ENCODE results near the gene CFB. TPM values are rescaled to one million over a fixed set of nuclear protein-coding genes. Genes with fewer than 3 reads are reported as not detected.
A peak's percentile ranks its signal among the peaks of the same experiment; 100 is the strongest.
"Not testable (repeated sequence)": the region's sequence is repeated elsewhere in the genome, so short reads cannot be mapped to it uniquely, and the experiment has no call there.

Gene CFB
- total and polyA plus RNA-seq, 3 experiments from 2014 or later = 0.31 to 0.83 (median 0.40) TPM

- POLR2A ChIA-PET = no interaction called here
Observed at GRCh38 chr6:31978831-31979230, 32.9 kb downstream of the CFB start.

GRCh38 chr6:31979238-31979898 lies 33.5 kb downstream of the CFB start:
- Histone ChIP-seq H3K4me1 (ENCODE audit: insufficient read depth, low read length) (peaks cover 19% of the 10 kb centered on the region), H3K36me3 (ENCODE audit: insufficient read depth, low read length) (no peaks in the 10 kb centered on the region), H3K27ac (ENCODE audit: low read depth, low read length) (peak overlapping the region; percentile 43), H3K9me3 (ENCODE audit: low read length) (no peaks in the 10 kb centered on the region), H3K4me3 (ENCODE audit: low read length) (no peak overlapping the region), H3K27me3 (ENCODE audit: insufficient read depth, low read length, poor library complexity, severe bottlenecking) (no peaks in the 10 kb centered on the region)
- ChIA-PET CTCF (no interaction called here), POLR2A (no interaction called here)
- Mint-ChIP-seq H3K4me1 (peaks cover 2 to 13% (median 7%) of the 10 kb centered on the region in 3 donors), H3K27ac (peak overlapping the region in 3 of 8 donors; percentile 54 to 68 (median 55)), H3K27me3 (no peaks in the 10 kb centered on the region), H3K36me3 (peaks cover 0 to 12% (median 6%) of the 10 kb centered on the region in 3 donors), H3K9me3 (no peaks in the 10 kb centered on the region), H3K4me3 (no peak overlapping the region)
- DNase-seq = no peak

More at GRCh38 chr6:31978831-31979230, 32.9 kb downstream of the CFB start:
- no peaks in the 10 kb centered on the region for H3K27me3 Mint-ChIP-seq
- no peak for DNase-seq
- H3K27ac Mint-ChIP-seq = peak overlapping the region in 3 of 8 donors; percentile 23 to 77 (median 54)
- H3K9me3 ChIP-seq (ENCODE audit: low read length) = no peaks in the 10 kb centered on the region
- H3K27me3 ChIP-seq (ENCODE audit: insufficient read depth, low read length, poor library complexity, severe bottlenecking) = no peaks in the 10 kb centered on the region
- H3K4me3 ChIP-seq (ENCODE audit: low read length) = no peak overlapping the region
- H3K4me1 ChIP-seq (ENCODE audit: insufficient read depth, low read length) = peaks cover 19% of the 10 kb centered on the region
- H3K4me1 Mint-ChIP-seq = peaks cover 5 to 15% (median 9%) of the 10 kb centered on the region in 3 donors
- no peak overlapping the region for H3K4me3 Mint-ChIP-seq
- H3K9me3 Mint-ChIP-seq = no peaks in the 10 kb centered on the region
- peaks cover 0 to 12% (median 6%) of the 10 kb centered on the region in 3 donors for H3K36me3 Mint-ChIP-seq
- CTCF ChIA-PET = no interaction called here
- H3K27ac ChIP-seq (ENCODE audit: low read depth, low read length) = no peak overlapping the region
- H3K36me3 ChIP-seq (ENCODE audit: insufficient read depth, low read length) = no peaks in the 10 kb centered on the region

GRCh38 chr6:31980195-31980876 lies 34.4 kb downstream of the CFB start:
- H3K27me3 Mint-ChIP-seq; H3K9me3 Mint-ChIP-seq; H3K27ac ChIP-seq (ENCODE audit: low read depth, low read length); H3K36me3 ChIP-seq (ENCODE audit: insufficient read depth, low read length); H3K4me3 ChIP-seq (ENCODE audit: low read length); H3K4me3 Mint-ChIP-seq; CTCF ChIA-PET; POLR2A ChIA-PET; DNase-seq; H3K9me3 ChIP-seq (ENCODE audit: low read length); H3K27me3 ChIP-seq (ENCODE audit: insufficient read depth, low read length, poor library complexity, severe bottlenecking): not testable (repeated sequence)
- peaks cover 0 to 12% (median 6%) of the 10 kb centered on the region in 3 donors for H3K36me3 Mint-ChIP-seq
- peak overlapping the region in 2 of 8 donors; percentile 36 to 68 for H3K27ac Mint-ChIP-seq
- H3K4me1 Mint-ChIP-seq = peaks cover 2 to 13% (median 4%) of the 10 kb centered on the region in 3 donors
- peaks cover 19% of the 10 kb centered on the region for H3K4me1 ChIP-seq (ENCODE audit: insufficient read depth, low read length)

GRCh38 chr6:31980998-31981397 lies 35.1 kb downstream of the CFB start:
- H3K27ac Mint-ChIP-seq; H3K27me3 Mint-ChIP-seq; H3K4me3 Mint-ChIP-seq; DNase-seq; H3K27ac ChIP-seq (ENCODE audit: low read depth, low read length); CTCF ChIA-PET; H3K9me3 Mint-ChIP-seq; H3K27me3 ChIP-seq (ENCODE audit: insufficient read depth, low read length, poor library complexity, severe bottlenecking); POLR2A ChIA-PET; H3K4me3 ChIP-seq (ENCODE audit: low read length); H3K36me3 ChIP-seq (ENCODE audit: insufficient read depth, low read length); H3K9me3 ChIP-seq (ENCODE audit: low read length): not testable (repeated sequence)
- H3K4me1 ChIP-seq (ENCODE audit: insufficient read depth, low read length) = peaks cover 19% of the 10 kb centered on the region
- Mint-ChIP-seq H3K36me3 (peaks cover 0 to 11% (median 6%) of the 10 kb centered on the region in 3 donors), H3K4me1 (peaks cover 2 to 13% (median 4%) of the 10 kb centered on the region in 3 donors)

GRCh38 chr6:31981744-31982143 lies 35.8 kb downstream of the CFB start, which contains the start of gene C4A:
C4A (plus strand) TSS chr6:31982057; CDS start chr6:31982108, 51 bp downstream.
- peaks cover 0 to 10% (median 4%) of the 10 kb centered on the region in 3 donors for H3K36me3 Mint-ChIP-seq
- H3K9me3 ChIP-seq (ENCODE audit: low read length); H3K36me3 ChIP-seq (ENCODE audit: insufficient read depth, low read length); H3K4me3 ChIP-seq (ENCODE audit: low read length); H3K27me3 ChIP-seq (ENCODE audit: insufficient read depth, low read length, poor library complexity, severe bottlenecking); H3K4me3 Mint-ChIP-seq; H3K27ac Mint-ChIP-seq; H3K27ac ChIP-seq (ENCODE audit: low read depth, low read length); POLR2A ChIA-PET; H3K9me3 Mint-ChIP-seq; DNase-seq; H3K27me3 Mint-ChIP-seq; CTCF ChIA-PET: not testable (repeated sequence)
- H3K4me1 ChIP-seq (ENCODE audit: insufficient read depth, low read length) = peaks cover 19% of the 10 kb centered on the region
- H3K4me1 Mint-ChIP-seq = peaks cover 2 to 13% (median 4%) of the 10 kb centered on the region in 3 donors

GRCh38 chr6:31989363-31989762 lies 43.5 kb downstream of the CFB start:
- H3K36me3 Mint-ChIP-seq, H3K27me3 Mint-ChIP-seq: not testable (repeated sequence)

GRCh38 chr6:31994421-31994820 lies 48.5 kb downstream of the CFB start:
- H3K4me1 ChIP-seq (ENCODE audit: insufficient read depth, low read length); POLR2A ChIA-PET; H3K4me3 ChIP-seq (ENCODE audit: low read length): not testable (repeated sequence)

More at GRCh38 chr6:31989363-31989762, 43.5 kb downstream of the CFB start:
- H3K36me3 ChIP-seq (ENCODE audit: insufficient read depth, low read length); H3K4me1 Mint-ChIP-seq; H3K4me3 Mint-ChIP-seq; H3K27ac ChIP-seq (ENCODE audit: low read depth, low read length); H3K27me3 ChIP-seq (ENCODE audit: insufficient read depth, low read length, poor library complexity, severe bottlenecking); H3K9me3 Mint-ChIP-seq; DNase-seq; CTCF ChIA-PET; H3K27ac Mint-ChIP-seq; H3K4me3 ChIP-seq (ENCODE audit: low read length); POLR2A ChIA-PET; H3K4me1 ChIP-seq (ENCODE audit: insufficient read depth, low read length); H3K9me3 ChIP-seq (ENCODE audit: low read length): not testable (repeated sequence)

GRCh38 chr6:31996385-31996784 lies 50.5 kb downstream of the CFB start:
- H3K27ac ChIP-seq (ENCODE audit: low read depth, low read length); POLR2A ChIA-PET; H3K36me3 ChIP-seq (ENCODE audit: insufficient read depth, low read length); CTCF ChIA-PET; H3K9me3 Mint-ChIP-seq; H3K36me3 Mint-ChIP-seq; H3K27me3 ChIP-seq (ENCODE audit: insufficient read depth, low read length, poor library complexity, severe bottlenecking); H3K9me3 ChIP-seq (ENCODE audit: low read length); H3K4me3 Mint-ChIP-seq; H3K4me3 ChIP-seq (ENCODE audit: low read length); H3K4me1 ChIP-seq (ENCODE audit: insufficient read depth, low read length); H3K27me3 Mint-ChIP-seq; H3K4me1 Mint-ChIP-seq: not testable (repeated sequence)
- DNase-seq = peak in 1 of 5 donors; percentile 30
- H3K27ac Mint-ChIP-seq = peak overlapping the region in 1 of 8 donors; percentile 58

More at GRCh38 chr6:31994421-31994820, 48.5 kb downstream of the CFB start:
- H3K27ac Mint-ChIP-seq; H3K4me1 Mint-ChIP-seq; H3K27ac ChIP-seq (ENCODE audit: low read depth, low read length); H3K9me3 Mint-ChIP-seq; H3K27me3 Mint-ChIP-seq; H3K4me3 Mint-ChIP-seq; H3K36me3 ChIP-seq (ENCODE audit: insufficient read depth, low read length); CTCF ChIA-PET; DNase-seq; H3K36me3 Mint-ChIP-seq; H3K27me3 ChIP-seq (ENCODE audit: insufficient read depth, low read length, poor library complexity, severe bottlenecking); H3K9me3 ChIP-seq (ENCODE audit: low read length): not testable (repeated sequence)

All from CD8-positive, alpha-beta memory T cell (primary cell).